NB4 (cell line): ENCODE data around the gene ADCY1.

Experiments used
- POLR2A ChIP-seq: IDR thresholded peaks from 2 replicates; pipeline ENCODE4 v1.6.1; 2011; ENCODE audit warnings: mild to moderate bottlenecking; ENCODE audit not compliant: insufficient read length; ENCODE audit errors: extremely low read depth
- TF ChIP-seq, protein P1 (sequence below): IDR thresholded peaks from one replicate; pipeline ENCODE4 v1.5.1; 2012; ENCODE audit warnings: low read depth, low read length

GRCh38 chr7:45712872-45713668 lies 138.9 kb downstream of the ADCY1 start:
- TF ChIP-seq, protein P1, sequence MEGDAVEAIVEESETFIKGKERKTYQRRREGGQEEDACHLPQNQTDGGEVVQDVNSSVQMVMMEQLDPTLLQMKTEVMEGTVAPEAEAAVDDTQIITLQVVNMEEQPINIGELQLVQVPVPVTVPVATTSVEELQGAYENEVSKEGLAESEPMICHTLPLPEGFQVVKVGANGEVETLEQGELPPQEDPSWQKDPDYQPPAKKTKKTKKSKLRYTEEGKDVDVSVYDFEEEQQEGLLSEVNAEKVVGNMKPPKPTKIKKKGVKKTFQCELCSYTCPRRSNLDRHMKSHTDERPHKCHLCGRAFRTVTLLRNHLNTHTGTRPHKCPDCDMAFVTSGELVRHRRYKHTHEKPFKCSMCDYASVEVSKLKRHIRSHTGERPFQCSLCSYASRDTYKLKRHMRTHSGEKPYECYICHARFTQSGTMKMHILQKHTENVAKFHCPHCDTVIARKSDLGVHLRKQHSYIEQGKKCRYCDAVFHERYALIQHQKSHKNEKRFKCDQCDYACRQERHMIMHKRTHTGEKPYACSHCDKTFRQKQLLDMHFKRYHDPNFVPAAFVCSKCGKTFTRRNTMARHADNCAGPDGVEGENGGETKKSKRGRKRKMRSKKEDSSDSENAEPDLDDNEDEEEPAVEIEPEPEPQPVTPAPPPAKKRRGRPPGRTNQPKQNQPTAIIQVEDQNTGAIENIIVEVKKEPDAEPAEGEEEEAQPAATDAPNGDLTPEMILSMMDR: no peak
- no peak for TF ChIP-seq POLR2A
